Adipocyte (in vitro differentiated cells): ENCODE data around the gene JPH2.

Experiments used
- DNase-seq: peaks from one replicate; pipeline ENCODE4 v3.0.0-alpha.2; 2015; ENCODE audit warnings: low read depth
- H3K27me3 ChIP-seq: replicated peaks from 2 replicates; pipeline ENCODE4 v1.7.0; 2013; ENCODE audit warnings: mild to moderate bottlenecking, low read length, moderate library complexity; ENCODE audit not compliant: control insufficient read depth, insufficient read depth
- H3K36me3 ChIP-seq: 2 replicates; pipeline ENCODE4 v1.7.0; 2013; ENCODE audit warnings: low read length, mild to moderate bottlenecking, moderate library complexity; ENCODE audit not compliant: control insufficient read depth, insufficient read depth, severe bottlenecking
- H3K4me1 ChIP-seq: 2 replicates; pipeline ENCODE4 v1.7.0; 2013; ENCODE audit warnings: mild to moderate bottlenecking, low read length, moderate library complexity; ENCODE audit not compliant: control insufficient read depth, insufficient read depth
- H3K4me3 ChIP-seq: 2 replicates; pipeline ENCODE4 v1.7.0; 2013; ENCODE audit warnings: mild to moderate bottlenecking, low read length, moderate library complexity
- H3K9ac ChIP-seq: 2 replicates; pipeline ENCODE4 v1.7.0; 2013; ENCODE audit warnings: mild to moderate bottlenecking, low read length, moderate library complexity
- H3K9me3 ChIP-seq: 2 replicates; pipeline ENCODE4 v1.7.0; 2013; ENCODE audit warnings: mild to moderate bottlenecking, low read length, moderate library complexity; ENCODE audit not compliant: control insufficient read depth

Gene JPH2

GRCh38 chr20:44091026-44091425 lies 96.0 kb downstream of the JPH2 start:
- Histone ChIP-seq H3K4me3 (no peak overlapping the region), H3K36me3 (no peaks in the 10 kb centered on the region), H3K9ac (no peak overlapping the region), H3K9me3 (no peaks in the 10 kb centered on the region), H3K4me1 (peaks cover 3% of the 10 kb centered on the region), H3K27me3 (peaks cover 27% of the 10 kb centered on the region)
- no peak for DNase-seq

DNA sequence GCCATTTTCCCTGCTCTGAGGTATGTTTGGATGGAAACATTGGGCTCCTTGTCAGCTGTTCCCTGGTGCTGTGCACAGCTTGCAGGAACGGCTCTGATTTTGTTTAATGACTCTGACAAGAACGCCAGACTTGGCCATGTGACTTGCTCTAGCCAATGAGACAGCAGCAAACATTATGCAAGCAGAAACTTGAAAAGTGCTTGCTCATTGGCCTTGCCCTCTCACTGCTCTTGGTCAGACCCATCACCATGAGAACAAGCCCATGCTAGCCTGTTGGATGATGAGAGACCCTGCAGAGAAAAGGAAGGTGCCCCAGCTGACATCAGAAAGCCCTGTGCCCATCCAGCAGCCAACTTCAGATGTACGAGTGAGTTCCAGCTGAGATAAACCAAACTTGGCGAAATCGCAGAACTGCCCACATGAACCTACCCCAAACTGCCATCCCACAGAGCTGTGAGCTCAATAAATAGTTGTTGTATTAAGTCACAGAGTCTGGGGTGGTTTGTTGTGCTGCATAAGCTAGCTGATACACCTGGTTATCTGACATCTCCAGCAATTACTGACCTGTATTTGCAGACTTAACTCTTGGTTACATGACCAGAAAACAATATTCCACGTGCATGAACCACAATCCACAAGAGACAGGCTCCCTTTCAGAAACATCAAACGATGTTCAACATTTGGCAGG lies 96.9 kb downstream of the JPH2 start:
- H3K4me3 ChIP-seq: no peak overlapping the region
- peak; percentile 25 for DNase-seq
- no peaks in the 10 kb centered on the region for H3K36me3 ChIP-seq
- H3K9ac ChIP-seq: no peak overlapping the region
- no peaks in the 10 kb centered on the region for H3K9me3 ChIP-seq
- H3K4me1 ChIP-seq: peaks cover 3% of the 10 kb centered on the region
- peaks cover 23% of the 10 kb centered on the region for H3K27me3 ChIP-seq

GRCh38 chr20:44087857-44088120 lies 99.2 kb downstream of the JPH2 start:
- Histone ChIP-seq H3K4me1 (peaks cover 6% of the 10 kb centered on the region), H3K9me3 (no peaks in the 10 kb centered on the region), H3K27me3 (peaks cover 19% of the 10 kb centered on the region), H3K4me3 (no peak overlapping the region), H3K36me3 (no peaks in the 10 kb centered on the region), H3K9ac (no peak overlapping the region)
- no peak for DNase-seq

DNA sequence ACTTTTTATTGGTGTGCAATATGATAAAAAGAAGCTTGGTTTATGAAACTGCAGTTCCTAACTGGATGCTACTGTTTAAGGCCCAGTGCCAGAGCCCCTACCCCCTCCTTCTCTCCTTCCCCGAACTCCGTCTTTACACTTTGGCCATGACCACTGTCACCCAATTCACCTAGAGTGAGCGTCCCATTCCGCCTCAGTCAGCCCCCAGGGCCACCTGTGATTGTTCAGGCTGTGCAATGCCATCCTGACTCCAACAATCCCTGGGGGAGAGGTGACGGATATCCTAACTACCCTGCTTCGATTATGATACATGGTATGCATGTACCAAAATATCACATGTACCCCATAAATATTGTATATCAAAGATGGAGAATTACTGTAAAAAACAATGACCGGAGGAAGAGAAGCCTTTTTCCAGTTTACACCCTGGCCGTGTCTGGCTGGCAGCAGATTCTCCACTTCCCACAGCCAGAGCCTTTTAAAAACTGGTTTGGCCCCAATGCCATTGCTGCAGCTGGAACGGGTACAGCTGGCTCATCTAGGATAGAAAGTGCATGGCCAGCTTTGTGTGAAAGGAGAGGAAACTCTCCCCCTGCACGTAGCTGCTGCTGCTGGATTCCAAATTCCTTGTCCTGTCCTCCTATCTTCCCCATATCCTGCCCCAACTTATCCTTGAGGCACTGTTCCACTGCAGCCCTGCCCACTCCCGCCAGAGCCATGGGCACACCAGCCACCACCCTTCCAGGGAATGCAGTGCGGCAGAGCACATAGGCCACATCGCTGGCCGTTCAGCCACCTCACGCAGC lies 99.7 kb downstream of the JPH2 start:
- peaks cover 15% of the 10 kb centered on the region for H3K27me3 ChIP-seq
- H3K36me3 ChIP-seq: no peaks in the 10 kb centered on the region
- H3K4me1 ChIP-seq: peaks cover 6% of the 10 kb centered on the region
- no peak overlapping the region for H3K4me3 ChIP-seq
- DNase-seq: no peak
- H3K9ac ChIP-seq: no peak overlapping the region
- no peaks in the 10 kb centered on the region for H3K9me3 ChIP-seq

GRCh38 chr20:44085616-44086434 lies 101.2 kb downstream of the JPH2 start:
- Histone ChIP-seq H3K36me3 (no peaks in the 10 kb centered on the region), H3K4me1 (peaks cover 6% of the 10 kb centered on the region), H3K27me3 (peaks cover 15% of the 10 kb centered on the region), H3K9me3 (no peaks in the 10 kb centered on the region), H3K9ac (no peak overlapping the region), H3K4me3 (no peak overlapping the region)
- no peak for DNase-seq

GRCh38 chr20:44084891-44085290 lies 102.1 kb downstream of the JPH2 start:
- no peak for DNase-seq
- Histone ChIP-seq H3K27me3 (peaks cover 15% of the 10 kb centered on the region), H3K4me3 (no peak overlapping the region), H3K9me3 (no peaks in the 10 kb centered on the region), H3K4me1 (peaks cover 3% of the 10 kb centered on the region), H3K36me3 (no peaks in the 10 kb centered on the region), H3K9ac (no peak overlapping the region)

GRCh38 chr20:44084439-44084838 lies 102.5 kb downstream of the JPH2 start:
- Histone ChIP-seq H3K36me3 (no peaks in the 10 kb centered on the region), H3K9ac (no peak overlapping the region), H3K9me3 (no peaks in the 10 kb centered on the region), H3K27me3 (peaks cover 15% of the 10 kb centered on the region), H3K4me3 (no peak overlapping the region), H3K4me1 (peaks cover 3% of the 10 kb centered on the region)
- DNase-seq: no peak

DNA sequence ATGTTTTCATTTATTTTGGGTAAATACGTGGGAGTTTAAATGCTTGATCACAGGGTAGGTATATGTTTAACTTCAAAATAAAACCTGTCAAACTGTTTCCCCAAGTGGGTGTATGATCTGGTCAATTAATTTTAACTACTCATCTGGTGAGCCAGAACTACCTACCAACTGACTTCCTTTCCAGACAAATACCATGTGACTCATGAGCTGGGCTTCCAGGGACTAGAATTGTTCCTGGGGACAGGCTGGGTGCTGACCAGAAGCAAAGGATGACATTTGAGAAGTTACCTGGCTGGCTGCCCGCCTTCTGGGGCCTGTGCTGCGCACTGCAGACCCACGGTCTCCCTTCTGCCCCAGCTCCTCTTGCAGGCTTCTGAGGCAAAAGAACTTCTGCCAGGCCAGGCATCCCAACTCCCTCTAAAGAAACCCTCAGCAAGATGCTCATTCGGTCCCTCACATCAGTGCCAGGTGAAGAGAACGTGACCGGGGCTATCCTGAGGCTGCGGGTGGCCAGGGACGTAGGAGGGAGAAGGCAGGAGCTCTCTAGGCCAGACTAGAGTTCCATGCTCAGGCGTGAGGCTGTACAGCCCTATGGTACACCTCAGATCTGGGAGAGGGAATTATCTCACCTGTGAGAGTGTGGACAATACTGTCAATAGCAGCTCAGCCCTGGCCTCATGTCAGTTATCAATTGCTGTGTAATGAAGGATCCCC lies 103.6 kb downstream of the JPH2 start:
- peaks cover 3% of the 10 kb centered on the region for H3K4me1 ChIP-seq
- DNase-seq: peak; percentile 83
- no peak overlapping the region for H3K9ac ChIP-seq
- H3K27me3 ChIP-seq: peaks cover 12% of the 10 kb centered on the region
- no peaks in the 10 kb centered on the region for H3K9me3 ChIP-seq
- H3K36me3 ChIP-seq: no peaks in the 10 kb centered on the region
- no peak overlapping the region for H3K4me3 ChIP-seq

DNA sequence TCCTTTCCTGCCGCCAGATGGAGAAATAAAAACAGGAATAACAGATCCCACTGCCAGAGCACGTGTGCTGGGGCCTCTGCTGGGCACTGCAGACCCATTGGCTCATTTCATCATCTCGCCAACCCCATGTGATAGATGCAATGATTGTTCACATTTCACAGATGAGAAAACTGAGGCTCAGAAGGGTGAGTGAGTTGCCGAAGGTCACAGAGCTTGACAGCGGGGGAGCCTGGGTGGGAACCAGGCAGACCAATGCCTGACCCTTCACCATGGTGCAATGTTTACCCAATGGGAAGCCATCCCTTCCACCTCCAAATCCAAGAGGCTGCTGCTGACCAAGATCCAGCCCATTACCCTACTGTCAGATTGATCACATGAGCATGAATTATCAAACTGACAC lies 105.1 kb downstream of the JPH2 start:
- Histone ChIP-seq H3K36me3 (no peaks in the 10 kb centered on the region), H3K9me3 (no peaks in the 10 kb centered on the region), H3K9ac (no peak overlapping the region), H3K27me3 (peaks cover 6% of the 10 kb centered on the region), H3K4me3 (no peak overlapping the region), H3K4me1 (peaks cover 3% of the 10 kb centered on the region)
- DNase-seq: no peak

DNA sequence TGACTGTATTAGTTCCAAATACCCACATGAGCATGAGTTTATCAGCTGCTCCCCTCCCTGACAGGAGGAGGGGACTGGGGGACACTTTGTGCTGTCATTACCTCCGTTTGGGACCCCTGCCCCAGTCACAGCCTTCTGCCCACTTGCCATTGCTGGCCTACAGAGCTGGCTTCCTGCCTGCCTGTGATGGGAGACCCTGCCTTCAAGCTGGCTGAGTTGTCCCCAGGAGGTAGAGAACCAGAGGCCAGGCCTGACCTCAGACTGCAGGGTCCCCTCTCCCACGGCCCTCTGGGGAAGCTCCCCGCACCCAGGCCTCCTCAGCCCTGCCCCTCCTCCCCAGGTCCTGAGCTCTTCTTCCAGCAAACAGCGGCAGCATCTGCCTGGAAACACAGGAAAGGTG lies 105.5 kb downstream of the JPH2 start:
- H3K4me3 ChIP-seq: no peak overlapping the region
- no peak for DNase-seq
- H3K4me1 ChIP-seq: peaks cover 3% of the 10 kb centered on the region
- H3K27me3 ChIP-seq: peaks cover 3% of the 10 kb centered on the region
- H3K9ac ChIP-seq: no peak overlapping the region
- H3K36me3 ChIP-seq: no peaks in the 10 kb centered on the region
- H3K9me3 ChIP-seq: no peaks in the 10 kb centered on the region
